ENCODE data around the gene SLC35B1. TPM values are rescaled to one million over a fixed set of nuclear protein-coding genes. Genes with fewer than 3 reads are reported as not detected.
A peak's percentile ranks its signal among the peaks of the same experiment; 100 is the strongest.

The SLC35B1 gene
- total and polyA plus RNA-seq, 3 experiments from 2014 or later, result 34.6 to 88.9 (median 82.8) TPM

DNA sequence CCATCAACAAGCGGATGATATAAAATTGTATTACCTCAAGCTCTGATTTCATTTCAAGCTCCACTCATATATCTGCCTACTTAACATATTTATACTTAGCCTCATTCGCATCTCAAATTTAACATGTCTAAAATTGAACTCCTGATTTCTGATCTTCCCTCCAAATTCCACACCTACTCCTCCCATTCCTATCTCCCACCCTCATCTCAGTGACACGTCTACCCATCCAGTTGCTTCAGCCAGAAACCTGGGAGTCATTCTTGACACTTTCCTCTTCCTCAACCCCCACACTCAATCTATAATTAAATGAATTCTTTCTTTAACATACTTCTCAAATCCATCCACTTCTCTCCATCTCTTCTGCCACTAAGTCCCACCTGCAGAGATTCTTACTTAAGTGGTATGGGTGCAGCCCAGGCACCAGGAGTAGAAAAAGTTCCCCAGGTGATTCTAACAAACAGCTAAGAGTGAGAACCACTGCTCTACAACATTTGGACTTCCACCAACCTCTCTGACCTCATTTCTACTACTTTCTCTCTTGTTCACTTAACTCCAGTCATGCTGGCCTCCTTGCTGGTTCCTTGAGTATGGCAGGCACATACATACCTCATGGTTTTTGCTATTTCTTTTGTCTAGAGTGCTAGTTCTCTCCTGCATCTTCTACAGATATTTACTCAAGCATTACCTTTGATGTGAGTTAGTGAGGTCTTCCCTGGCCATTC lies 47.9 kb downstream of the SLC35B1 start:
- CTCF ChIA-PET, result no interaction called here
- peaks cover 50 to 70% (median 68%) of the 10 kb centered on the region in 3 donors for H3K4me1 Mint-ChIP-seq
- H3K4me3 Mint-ChIP-seq, result peak overlapping the region in 1 of 7 donors; percentile 2
- Histone ChIP-seq H3K9me3 (ENCODE audit: low read length) (no peaks in the 10 kb centered on the region), H3K4me3 (ENCODE audit: low read length) (no peak overlapping the region), H3K27me3 (ENCODE audit: insufficient read depth, low read length, poor library complexity, severe bottlenecking) (no peaks in the 10 kb centered on the region), H3K27ac (ENCODE audit: low read depth, low read length) (no peak overlapping the region), H3K4me1 (ENCODE audit: insufficient read depth, low read length) (peaks cover 18% of the 10 kb centered on the region), H3K36me3 (ENCODE audit: insufficient read depth, low read length) (no peaks in the 10 kb centered on the region)
- peak overlapping the region in 5 of 8 donors; percentile 24 to 85 (median 41) for H3K27ac Mint-ChIP-seq
- DNase-seq, result no peak
- peaks cover 0 to 52% (median 7%) of the 10 kb centered on the region in 3 donors for H3K36me3 Mint-ChIP-seq
- H3K9me3 Mint-ChIP-seq, result no peaks in the 10 kb centered on the region
- POLR2A ChIA-PET, result no interaction called here
- H3K27me3 Mint-ChIP-seq, result no peaks in the 10 kb centered on the region

DNA sequence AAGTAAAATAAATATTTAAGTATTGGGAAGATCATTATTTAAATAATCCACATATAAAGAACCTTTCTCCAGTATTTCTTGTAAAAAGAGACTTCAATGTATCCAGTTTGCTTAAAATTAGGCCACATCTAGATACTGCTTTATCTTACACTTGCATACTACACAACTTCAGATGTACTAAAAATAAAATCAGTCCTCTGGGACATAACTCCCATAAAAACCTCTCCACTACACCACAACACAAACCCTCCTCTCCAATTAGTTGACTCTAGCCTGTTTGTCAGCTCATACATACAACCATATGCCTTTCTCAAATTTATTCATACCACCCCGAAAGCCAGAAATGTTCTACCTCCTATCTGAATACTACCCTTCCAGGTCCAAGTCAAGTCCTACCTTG lies 51.5 kb downstream of the SLC35B1 start:
- no peak overlapping the region for H3K4me3 ChIP-seq (ENCODE audit: low read length)
- Mint-ChIP-seq H3K4me3 (no peak overlapping the region), H3K9me3 (no peaks in the 10 kb centered on the region), H3K4me1 (peaks cover 52 to 73% (median 73%) of the 10 kb centered on the region in 3 donors), H3K27me3 (no peaks in the 10 kb centered on the region), H3K36me3 (peaks cover 0 to 35% (median 5%) of the 10 kb centered on the region in 3 donors), H3K27ac (peak overlapping the region in 1 of 8 donors; percentile 2)
- H3K27ac ChIP-seq (ENCODE audit: low read depth, low read length), result no peak overlapping the region
- POLR2A ChIA-PET, result no interaction called here
- no peaks in the 10 kb centered on the region for H3K36me3 ChIP-seq (ENCODE audit: insufficient read depth, low read length)
- peaks cover 14% of the 10 kb centered on the region for H3K4me1 ChIP-seq (ENCODE audit: insufficient read depth, low read length)
- CTCF ChIA-PET, result interaction anchor here (1.4 kb wide), 1 partner anchor 10 kb away, joined by 3 read pairs; no protein-coding TSS in a partner anchor
- H3K9me3 ChIP-seq (ENCODE audit: low read length), result no peaks in the 10 kb centered on the region
- DNase-seq, result no peak
- H3K27me3 ChIP-seq (ENCODE audit: insufficient read depth, low read length, poor library complexity, severe bottlenecking), result no peaks in the 10 kb centered on the region

Other genes starting within 250 kb of the SLC35B1 start
- gene NGFR, start 212.7 kb downstream of the SLC35B1 start, total RNA-seq, result under 1 TPM; 0.07 to 0.15 TPM
- gene NGFR, start 212.7 kb downstream of the SLC35B1 start, polyA plus RNA-seq, result 0.37 TPM
- gene NXPH3, start 132.1 kb downstream of the SLC35B1 start, total RNA-seq, result under 1 TPM; 0.31 to 0.44 TPM
- not detected for gene NXPH3, start 132.1 kb downstream of the SLC35B1 start, polyA plus RNA-seq
- gene SPOP, start 29.9 kb downstream of the SLC35B1 start, total RNA-seq, result 10 to 100 TPM; 74.8 to 75.1 TPM
- 101 TPM for gene SPOP, start 29.9 kb downstream of the SLC35B1 start, polyA plus RNA-seq
- 10 to 100 TPM; 21.8 to 24.8 TPM for gene FAM117A, start 56.2 kb upstream of the SLC35B1 start, total RNA-seq
- 85.0 TPM for gene FAM117A, start 56.2 kb upstream of the SLC35B1 start, polyA plus RNA-seq
- 10 to 100 TPM; 66.1 to 75.8 TPM for gene KAT7, start 80.7 kb upstream of the SLC35B1 start, total RNA-seq
- gene KAT7, start 80.7 kb upstream of the SLC35B1 start, polyA plus RNA-seq, result 58.1 TPM
- not detected for gene TAC4, start 140.1 kb upstream of the SLC35B1 start, total RNA-seq
- gene TAC4, start 140.1 kb upstream of the SLC35B1 start, polyA plus RNA-seq, result not detected

Measured in CD8-positive, alpha-beta memory T cell (primary cell).